Activated CD4-positive, alpha-beta T cell treated with anti-CD3 and anti-CD28 coated beads, Interleukin-2, amount 10 ng/mL, durations not matched to agents 7 days and 5 days (primary cell): ENCODE measurements around the gene RNF14. TPM values are rescaled to one million over a fixed set of nuclear protein-coding genes. Genes with fewer than 3 reads are reported as not detected.
A peak's percentile ranks its signal among the peaks of the same experiment; 100 is the strongest.
"Not testable (repeated sequence)": the region's sequence is repeated elsewhere in the genome, so short reads cannot be mapped to it uniquely, and the experiment has no call there.

Experiments
- CTCF ChIA-PET: fragments of 350-600 bp; sonication (Branson Sonifier 250); formaldehyde crosslinking; loops from one replicate; lab custom pipeline; 2021; ENCODE audit warnings: antibody characterized with exemption; lab: Charles Lee
- POLR2A ChIA-PET: fragments of 350-600 bp; sonication (Branson Sonifier 250); formaldehyde crosslinking; loops from one replicate; lab custom pipeline; 2021; ENCODE audit warnings: antibody characterized with exemption; lab: Charles Lee
- DNase-seq: peaks from one replicate; pipeline ENCODE4 v3.0.0-alpha.2; 2020
- H3K27ac Mint-ChIP-seq: one replicate; pipeline ENCODE4 v1.8.0; 2021; ENCODE audit warnings: mild to moderate bottlenecking, moderate library complexity, mixed read lengths
- H3K27me3 Mint-ChIP-seq: one replicate; pipeline ENCODE4 v1.8.0; 2021; ENCODE audit warnings: mixed read lengths
- H3K36me3 Mint-ChIP-seq: one replicate; pipeline ENCODE4 v1.8.0; 2021; ENCODE audit warnings: low read depth, mixed read lengths
- H3K4me1 Mint-ChIP-seq: one replicate; pipeline ENCODE4 v1.8.0; 2021; ENCODE audit warnings: mixed read lengths
- H3K4me3 Mint-ChIP-seq: one replicate; pipeline ENCODE4 v1.8.0; 2021; ENCODE audit warnings: mild to moderate bottlenecking, moderate library complexity, mixed read lengths
- H3K9me3 Mint-ChIP-seq: one replicate; pipeline ENCODE4 v1.8.0; 2021; ENCODE audit warnings: mixed read lengths
- total RNA-seq, 2 experiments: library from RNA; stranded (reverse); gene quantifications; one replicate each; pipeline ENCODE4 v1.2.3, GENCODE V29; 2021

The RNF14 gene
- total RNA-seq, 2 experiments from 2014 or later = 28.8 to 33.7 TPM

DNA sequence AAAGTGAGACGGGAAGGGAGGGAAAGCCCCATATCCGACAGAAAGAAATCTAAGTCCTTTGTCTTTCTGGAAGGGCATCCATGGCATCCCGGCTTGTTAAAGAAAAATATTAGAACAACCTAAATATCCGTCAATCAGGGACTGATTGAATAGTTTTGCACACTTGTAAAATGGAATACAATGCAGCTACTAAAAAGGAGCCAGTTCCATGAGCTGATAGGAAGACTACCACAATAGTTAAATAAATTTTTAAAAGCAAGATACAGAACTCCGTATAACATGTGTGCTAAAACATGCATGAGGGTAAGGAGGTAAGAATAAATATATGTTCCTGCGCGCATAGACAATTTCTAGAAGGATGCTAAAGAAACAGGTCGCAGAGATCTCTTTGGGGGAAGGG lies 56.7 kb downstream of the RNF14 start:
- ChIA-PET CTCF (interaction anchor here (1.2 to 1.8 kb wide), 4 partner anchors 10 to 56 kb away, joined by 3 to 7 read pairs (median 4); partner anchors contain the start of gene RNF14), POLR2A (interaction anchor here (0.9 kb wide), 1 partner anchor 9 kb away, joined by 3 read pairs; no protein-coding TSS in a partner anchor)
- peaks cover 17% of the 10 kb centered on the region for H3K4me1 Mint-ChIP-seq
- peak overlapping the region; percentile 80 for H3K4me3 Mint-ChIP-seq
- no peaks in the 10 kb centered on the region for H3K27me3 Mint-ChIP-seq
- H3K9me3 Mint-ChIP-seq = no peaks in the 10 kb centered on the region
- peak overlapping the region; percentile 97 for H3K27ac Mint-ChIP-seq
- no peak for DNase-seq
- H3K36me3 Mint-ChIP-seq = no peaks in the 10 kb centered on the region

DNA sequence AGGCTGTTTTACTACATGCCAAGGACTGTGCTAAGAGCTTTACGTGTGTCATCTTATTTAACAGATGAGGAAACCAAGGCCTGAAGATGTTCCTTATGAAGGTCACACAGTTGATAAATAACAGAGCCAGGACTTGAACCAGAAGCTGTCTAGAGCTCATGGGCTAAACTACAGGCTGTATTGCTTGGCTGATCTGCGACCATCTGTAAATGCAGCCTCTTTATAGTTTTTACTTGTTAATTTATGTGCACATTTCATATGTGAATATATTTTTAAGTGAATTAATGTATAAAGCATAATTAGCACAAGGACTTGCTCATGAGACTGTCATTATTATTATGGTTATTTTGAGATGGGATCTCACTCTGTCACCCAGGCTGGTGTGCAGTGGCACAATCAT lies 63.2 kb downstream of the RNF14 start:
- no peak overlapping the region for H3K4me3 Mint-ChIP-seq
- H3K9me3 Mint-ChIP-seq = peaks cover 5% of the 10 kb centered on the region
- no peaks in the 10 kb centered on the region for H3K36me3 Mint-ChIP-seq
- no peaks in the 10 kb centered on the region for H3K27me3 Mint-ChIP-seq
- no peak overlapping the region for H3K27ac Mint-ChIP-seq
- POLR2A ChIA-PET = no interaction called here
- H3K4me1 Mint-ChIP-seq = peaks cover 18% of the 10 kb centered on the region
- DNase-seq = no peak
- CTCF ChIA-PET = interaction anchor here (0.7 to 0.9 kb wide), 2 partner anchors 25 to 440 kb away, joined by 3 read pairs; no protein-coding TSS in a partner anchor

DNA sequence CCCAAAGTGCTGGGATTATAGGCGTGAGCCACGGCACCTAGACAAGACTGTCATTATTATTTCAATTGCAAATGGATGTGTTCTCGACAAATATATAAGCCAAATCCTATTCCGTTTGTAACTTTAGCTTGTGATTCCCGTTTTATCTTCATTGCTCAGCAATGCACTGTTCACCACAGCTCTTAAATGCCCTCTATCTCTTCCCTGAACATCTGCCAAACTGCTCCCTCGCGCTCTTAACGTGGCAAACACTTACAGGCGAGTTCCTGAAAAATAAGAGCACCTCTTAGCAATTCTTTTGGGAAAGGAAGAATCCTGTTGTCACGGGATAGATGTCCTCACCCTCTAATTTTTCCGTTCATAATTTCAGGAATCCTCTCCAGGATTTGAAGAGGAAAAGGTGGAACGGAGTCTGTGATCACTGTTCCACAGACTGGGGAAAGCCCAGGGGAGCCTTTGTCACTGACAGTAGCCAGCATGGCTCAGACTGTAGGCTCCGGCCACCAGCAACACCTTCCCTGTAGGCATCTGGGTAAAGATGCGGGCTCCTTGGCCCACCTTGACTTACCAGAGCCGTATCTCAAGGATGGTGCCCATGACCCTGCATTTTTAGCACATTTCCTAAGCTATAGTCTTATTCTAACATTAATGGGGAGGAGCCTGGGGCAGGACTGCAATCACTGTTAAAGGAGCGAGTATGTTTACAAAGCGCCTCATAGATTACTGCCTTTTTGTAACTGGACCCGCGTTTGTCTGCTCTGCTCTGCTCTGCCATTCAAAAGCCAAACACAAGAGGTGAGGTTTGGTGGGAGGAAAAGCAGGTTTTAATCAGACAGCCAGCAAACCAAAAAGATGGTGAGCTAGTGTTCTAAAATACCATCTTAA lies 64.1 kb downstream of the RNF14 start:
- CTCF ChIA-PET = interaction anchor here (0.9 kb wide), 1 partner anchor 441 kb away, joined by 3 read pairs; no protein-coding TSS in a partner anchor
- Mint-ChIP-seq H3K27ac (no peak overlapping the region), H3K4me3 (no peak overlapping the region), H3K9me3 (peaks cover 5% of the 10 kb centered on the region), H3K4me1 (peaks cover 20% of the 10 kb centered on the region), H3K27me3 (no peaks in the 10 kb centered on the region), H3K36me3 (no peaks in the 10 kb centered on the region)
- DNase-seq = no peak
- POLR2A ChIA-PET = no interaction called here

DNA sequence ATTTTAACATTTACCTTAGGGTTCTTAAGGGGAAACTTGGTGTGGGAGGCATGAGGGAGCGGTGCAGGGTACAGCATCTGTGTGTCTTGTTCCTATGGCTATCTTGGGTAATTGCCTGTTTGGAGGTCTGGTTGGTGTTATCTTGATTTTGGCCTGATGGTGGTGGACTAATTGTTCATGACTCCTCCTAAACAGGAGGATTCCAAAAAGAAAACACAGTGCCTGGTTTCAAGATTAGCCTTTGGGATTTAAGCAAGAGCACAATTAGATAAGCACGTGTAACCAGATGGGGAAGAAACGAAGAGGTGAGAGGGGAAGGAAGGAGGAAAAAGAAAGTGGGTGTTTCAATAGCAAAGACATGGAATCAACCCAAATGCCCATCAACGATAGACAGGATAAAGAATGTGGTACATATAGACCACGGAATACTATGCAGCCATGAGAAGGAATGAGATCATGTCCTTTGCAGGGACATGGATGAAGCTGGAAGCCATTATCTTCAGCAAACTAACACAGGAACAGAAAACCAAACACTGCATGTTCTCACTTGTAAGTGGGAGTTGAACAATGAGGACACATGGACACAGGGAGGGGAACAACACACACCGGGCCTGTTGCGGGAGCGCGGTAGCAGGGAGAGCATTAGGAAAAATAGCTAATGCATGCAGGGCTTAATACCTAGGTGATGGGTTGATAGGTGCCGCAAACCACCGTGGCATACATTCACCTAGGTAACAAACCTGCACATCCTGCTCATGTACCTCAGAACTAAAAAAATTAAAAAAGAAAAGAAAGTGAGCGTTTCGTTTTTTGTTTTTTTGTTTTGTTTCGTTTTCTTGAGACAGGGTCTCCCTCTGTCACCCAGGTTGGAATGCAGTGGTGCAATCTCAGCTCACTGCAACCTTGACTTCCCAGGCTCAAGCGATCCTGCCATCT lies 65.0 kb downstream of the RNF14 start:
- POLR2A ChIA-PET, H3K27me3 Mint-ChIP-seq, H3K36me3 Mint-ChIP-seq, DNase-seq, H3K4me3 Mint-ChIP-seq, H3K9me3 Mint-ChIP-seq: not testable (repeated sequence)
- Mint-ChIP-seq H3K27ac (peak overlapping the region; percentile 76), H3K4me1 (peaks cover 20% of the 10 kb centered on the region)
- CTCF ChIA-PET = interaction anchor here (1.1 kb wide), 1 partner anchor 195 kb away, joined by 3 read pairs; no protein-coding TSS in a partner anchor

DNA sequence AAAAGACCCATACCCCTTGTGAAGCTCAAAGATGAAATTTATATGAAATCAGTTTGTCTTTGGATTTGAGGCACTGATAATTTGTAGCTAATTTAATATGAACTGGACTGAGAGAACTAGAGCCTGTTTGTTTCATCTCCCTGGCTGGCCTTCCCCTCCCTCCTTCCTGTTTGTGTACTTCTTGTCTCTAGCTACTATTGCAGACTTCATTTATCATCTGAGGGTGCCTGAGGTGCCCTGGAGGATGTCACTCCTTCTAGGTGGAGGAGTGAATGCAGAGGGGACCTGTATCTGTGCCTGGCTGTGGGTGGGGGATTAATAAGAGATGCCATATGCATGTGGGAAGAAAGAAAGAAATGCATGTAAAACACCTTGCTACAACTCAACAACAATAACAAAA lies 66.1 kb downstream of the RNF14 start:
- Mint-ChIP-seq H3K36me3 (no peaks in the 10 kb centered on the region), H3K4me3 (no peak overlapping the region)
- POLR2A ChIA-PET = no interaction called here

DNA sequence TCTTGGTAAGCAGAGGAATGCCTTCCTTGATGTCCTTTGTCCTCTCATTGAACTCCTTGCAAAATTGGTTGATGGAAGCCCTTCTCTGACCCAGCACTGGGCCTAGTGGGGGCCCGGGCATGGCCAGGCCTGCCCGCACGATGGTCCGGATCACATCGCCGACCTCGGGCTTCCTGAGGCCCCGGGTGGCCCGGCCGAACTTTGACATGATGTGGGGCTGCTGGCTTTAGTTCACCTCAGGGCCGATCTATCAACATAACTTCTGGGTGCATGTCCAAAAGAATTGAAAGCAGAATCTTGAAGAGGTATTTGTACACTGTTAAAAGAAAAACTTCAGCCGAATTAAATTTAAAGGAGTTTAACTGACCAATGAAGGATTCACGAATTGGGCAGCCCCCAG lies 68.0 kb downstream of the RNF14 start:
- no peak overlapping the region for H3K4me3 Mint-ChIP-seq
- peaks cover 5% of the 10 kb centered on the region for H3K9me3 Mint-ChIP-seq
- ChIA-PET CTCF (no interaction called here), POLR2A (no interaction called here)
- peaks cover 20% of the 10 kb centered on the region for H3K4me1 Mint-ChIP-seq
- no peaks in the 10 kb centered on the region for H3K36me3 Mint-ChIP-seq
- no peaks in the 10 kb centered on the region for H3K27me3 Mint-ChIP-seq
- no peak for DNase-seq
- no peak overlapping the region for H3K27ac Mint-ChIP-seq

More for the DNA sequence above, 66.1 kb downstream of the RNF14 start:
- DNase-seq = no peak
- peak overlapping the region; percentile 76 for H3K27ac Mint-ChIP-seq
- H3K9me3 Mint-ChIP-seq = peaks cover 5% of the 10 kb centered on the region
- no peaks in the 10 kb centered on the region for H3K27me3 Mint-ChIP-seq
- peaks cover 20% of the 10 kb centered on the region for H3K4me1 Mint-ChIP-seq
- CTCF ChIA-PET = interaction anchor here (1.1 kb wide), 2 partner anchors 44 to 194 kb away, joined by 3 read pairs; no protein-coding TSS in a partner anchor

DNA sequence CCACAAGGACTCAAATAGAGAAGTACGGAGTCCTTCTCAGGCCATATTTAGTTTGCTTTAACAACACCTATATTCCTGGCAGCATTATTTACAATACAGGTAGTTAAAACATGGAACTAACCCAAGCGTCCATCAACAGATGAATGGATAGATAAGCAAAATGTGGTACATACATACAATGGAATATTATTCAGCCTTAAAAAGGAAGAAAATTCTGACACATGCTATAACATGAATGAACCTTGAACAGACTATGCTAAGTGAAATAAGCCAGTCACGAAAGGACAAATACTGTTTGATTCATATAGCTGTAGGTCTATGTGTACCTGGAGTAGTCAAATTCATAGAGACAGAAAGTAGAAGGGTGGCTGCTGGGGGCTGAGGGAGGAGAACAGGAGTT lies 68.7 kb downstream of the RNF14 start:
- CTCF ChIA-PET = interaction anchor here (0.5 to 0.8 kb wide), 4 partner anchors 9 to 816 kb away, joined by 3 to 6 read pairs (median 4); partner anchors contain the start of gene GNPDA1
- H3K36me3 Mint-ChIP-seq, H3K9me3 Mint-ChIP-seq, H3K4me3 Mint-ChIP-seq, POLR2A ChIA-PET, H3K27me3 Mint-ChIP-seq, DNase-seq, H3K27ac Mint-ChIP-seq: not testable (repeated sequence)
- peaks cover 20% of the 10 kb centered on the region for H3K4me1 Mint-ChIP-seq

DNA sequence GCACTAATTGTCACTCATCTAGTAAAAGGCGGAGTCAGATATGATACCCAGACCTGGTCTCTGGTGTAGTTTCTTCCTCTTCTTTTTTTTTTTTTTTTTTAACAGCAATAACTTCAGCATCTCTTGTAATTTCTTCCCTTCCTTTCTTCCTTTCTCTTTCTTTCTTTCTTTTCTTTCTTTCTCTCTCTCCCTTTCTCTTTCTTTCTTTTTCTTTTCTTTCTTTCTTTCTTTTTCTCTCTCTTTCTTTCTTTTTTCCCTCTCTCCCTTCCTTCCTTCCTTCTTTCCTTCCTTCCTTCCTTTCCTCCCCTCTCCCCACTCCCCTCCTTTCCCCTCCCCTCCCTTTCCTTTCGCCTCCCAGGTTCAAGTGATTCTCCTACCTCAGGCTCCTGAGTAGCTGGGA lies 69.8 kb downstream of the RNF14 start:
- Mint-ChIP-seq H3K4me1 (peaks cover 16% of the 10 kb centered on the region), H3K4me3 (no peak overlapping the region), H3K27me3 (peaks cover 1% of the 10 kb centered on the region), H3K36me3 (no peaks in the 10 kb centered on the region), H3K9me3 (peaks cover 3% of the 10 kb centered on the region), H3K27ac (no peak overlapping the region)
- ChIA-PET POLR2A (no interaction called here), CTCF (no interaction called here)
- no peak for DNase-seq

Other genes starting within 250 kb of the RNF14 start
- gene PCDH1, start 90.7 kb upstream of the RNF14 start, total RNA-seq = not detected
- gene DELE1, start 45.2 kb upstream of the RNF14 start, total RNA-seq = 10 to 100 TPM; 71.5 to 72.1 TPM
- gene PCDH12, start 10.9 kb upstream of the RNF14 start, total RNA-seq = under 1 TPM; 0.73 to 0.82 TPM
- 10 to 100 TPM; 34.4 to 36.1 TPM for gene GNPDA1, start 43.9 kb downstream of the RNF14 start, total RNA-seq
- 10 to 100 TPM; 65.2 to 70.2 TPM for gene NDFIP1, start 139.7 kb downstream of the RNF14 start, total RNA-seq